Endothelial cell of hepatic sinusoid (primary cell): ENCODE results near the gene VPS13C.
"Not testable (repeated sequence)": the region's sequence is repeated elsewhere in the genome, so short reads cannot be mapped to it uniquely, and the experiment has no call there.

Experiments
- in situ Hi-C: cut with HindIII; loops from 2 replicates; pipeline ENCODE4 v1.10.0; 2017; ENCODE audit warnings: low sequenced_read_pairs

VPS13C gene

GRCh38 chr15:62050115-62050514 is 10.1 kb downstream of the VPS13C start:
- in situ Hi-C loops: no loop called here

DNA sequence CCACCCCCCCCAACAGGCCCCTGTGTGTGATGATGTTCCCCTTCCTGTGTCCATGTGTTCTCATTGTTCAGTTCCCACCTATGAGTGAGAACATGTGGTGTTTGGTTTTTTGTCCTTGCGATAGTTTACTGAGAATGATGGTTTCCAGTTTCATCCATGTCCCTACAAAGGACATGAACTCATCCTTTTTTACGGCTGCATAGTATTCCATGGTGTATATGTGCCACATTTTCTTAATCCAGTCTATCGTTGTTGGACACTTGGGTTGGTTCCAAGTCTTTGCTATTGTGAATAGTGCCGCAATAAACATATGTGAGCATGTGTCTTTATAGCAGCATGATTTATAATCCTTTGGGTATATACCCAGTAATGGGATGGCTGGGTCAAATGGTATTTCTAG is 12.0 kb downstream of the VPS13C start:
- in situ Hi-C loops: not testable (repeated sequence)

GRCh38 chr15:62047282-62047827 is 12.9 kb downstream of the VPS13C start:
- in situ Hi-C loops: no loop called here

GRCh38 chr15:62046078-62046743 is 14.0 kb downstream of the VPS13C start:
- in situ Hi-C loops: no loop called here

- in situ Hi-C loops: no loop called here
Observed at GRCh38 chr15:62035256-62035924, 24.9 kb downstream of the VPS13C start.

DNA sequence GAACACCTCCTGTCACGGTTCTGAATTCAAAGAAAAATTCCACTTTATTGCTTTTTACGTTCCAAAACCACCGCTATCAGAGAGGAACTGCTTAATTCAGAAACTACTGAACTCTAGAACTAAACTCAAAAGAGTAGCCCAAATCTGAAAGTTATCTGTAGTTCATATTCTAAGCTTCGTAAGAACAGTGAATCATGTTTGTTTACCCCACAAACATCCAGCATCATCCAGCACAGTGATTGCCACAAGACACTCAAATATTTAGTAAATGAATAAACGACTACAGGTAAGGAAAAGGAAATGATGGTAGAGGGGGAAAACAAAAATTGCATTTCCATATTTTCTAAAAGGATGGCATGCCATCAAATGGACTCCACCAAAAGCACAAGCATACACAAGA is 32.3 kb downstream of the VPS13C start:
- in situ Hi-C loops: no loop called here

- in situ Hi-C loops: no loop called here
Observed at GRCh38 chr15:62027263-62027565, 33.0 kb downstream of the VPS13C start.

DNA sequence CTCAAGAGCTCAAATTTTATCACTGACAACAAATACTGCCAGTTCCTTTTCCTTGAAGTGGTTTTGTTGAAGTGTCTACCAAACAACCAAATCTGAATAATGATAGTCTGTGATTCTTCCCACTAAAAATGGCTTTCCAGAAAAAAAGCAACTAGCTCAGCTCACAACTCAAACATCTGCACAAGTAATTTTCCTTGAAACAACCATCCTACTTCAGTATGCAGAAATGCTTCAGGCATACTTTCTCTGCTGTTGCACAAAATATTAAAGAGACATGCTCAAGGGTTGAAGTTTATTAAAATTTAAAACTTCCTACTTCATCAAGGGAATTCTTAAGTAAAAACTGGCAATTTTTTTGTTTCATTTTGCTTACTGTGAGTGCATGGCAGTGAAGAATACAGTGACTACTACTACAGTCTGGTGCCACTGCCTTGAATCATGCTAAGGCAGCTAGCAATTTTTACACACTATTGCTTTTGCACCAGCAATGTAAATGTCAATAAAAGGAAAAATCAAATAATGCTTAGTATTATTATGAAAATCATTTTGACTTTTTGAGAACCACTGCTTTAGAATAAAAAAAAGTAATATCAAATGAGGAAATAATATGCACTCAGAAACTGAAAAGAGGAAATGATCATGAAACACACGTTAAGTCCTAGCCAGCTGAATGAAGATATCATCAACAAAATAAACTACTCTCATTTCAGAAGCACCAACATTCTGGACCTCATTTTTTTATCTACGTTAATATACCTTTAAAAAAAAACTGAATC is 33.6 kb downstream of the VPS13C start:
- in situ Hi-C loops: no loop called here

- in situ Hi-C loops: no loop called here
Observed at GRCh38 chr15:62021991-62022600, 38.2 kb downstream of the VPS13C start.

DNA sequence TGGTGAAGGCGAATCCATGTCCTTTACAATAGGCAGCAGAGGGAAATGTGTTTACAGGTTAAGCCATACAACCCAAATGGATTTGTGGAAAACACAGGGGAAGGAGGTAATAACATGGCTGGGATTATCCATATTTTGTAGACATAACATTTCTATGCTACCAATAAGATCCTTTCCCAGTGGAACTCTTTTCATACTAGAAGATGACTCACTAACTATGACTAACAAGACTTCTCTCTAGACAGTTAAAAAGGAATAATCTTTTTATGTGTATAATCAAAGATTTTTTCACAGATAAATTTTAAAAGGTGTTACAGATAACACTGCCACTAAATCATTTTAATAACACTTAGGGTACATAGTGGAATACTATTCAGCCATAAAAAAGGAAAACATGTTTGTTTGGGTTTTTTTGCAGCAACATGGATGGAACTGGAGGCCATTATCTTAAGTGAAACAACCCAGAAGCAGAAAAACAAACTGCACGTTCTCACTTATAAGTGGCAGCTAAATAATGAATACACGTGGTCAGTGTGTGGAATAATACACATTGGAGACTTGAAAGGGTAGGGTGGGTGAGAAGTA is 39.6 kb downstream of the VPS13C start:
- in situ Hi-C loops: no loop called here

DNA sequence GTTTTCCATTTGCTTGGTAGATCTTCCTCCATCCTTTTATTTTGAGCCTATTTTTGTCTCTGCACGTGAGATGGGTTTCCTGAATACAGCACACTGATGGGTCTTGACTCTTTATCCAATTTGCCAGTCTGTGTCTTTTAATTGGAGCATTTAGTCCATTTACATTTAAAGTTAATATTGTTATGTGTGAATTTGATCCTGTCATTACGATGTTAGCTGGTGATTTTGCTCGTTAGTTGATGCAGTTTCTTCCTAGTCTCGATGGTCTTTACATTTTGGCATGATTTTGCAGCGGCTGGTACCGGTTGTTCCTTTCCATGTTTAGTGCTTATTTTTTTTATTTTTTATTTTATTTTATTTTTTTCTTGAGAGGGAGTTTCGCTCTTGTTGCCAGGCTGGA is 54.9 kb downstream of the VPS13C start:
- in situ Hi-C loops: not testable (repeated sequence)

DNA sequence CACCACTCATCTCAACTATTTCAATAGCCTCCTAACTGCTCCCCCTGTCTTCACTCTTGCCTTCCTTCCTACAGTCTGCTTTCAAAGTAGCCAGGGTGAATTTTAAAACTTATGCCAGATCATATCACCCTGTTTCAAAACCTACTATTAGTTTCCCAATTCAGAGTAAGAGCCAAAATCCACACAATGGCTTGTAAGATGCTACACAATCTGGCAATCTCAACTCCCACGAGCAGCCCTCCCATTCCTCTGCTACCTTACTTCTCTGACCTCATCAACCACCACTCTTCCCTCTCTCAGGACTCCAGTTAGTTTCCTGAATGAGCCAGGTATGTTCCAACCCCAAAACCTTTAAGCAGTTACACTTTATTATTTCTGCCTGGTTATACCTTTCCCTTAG is 62.5 kb downstream of the VPS13C start:
- in situ Hi-C loops: no loop called here

- in situ Hi-C loops: no loop called here
Observed at GRCh38 chr15:61996056-61996635, 64.1 kb downstream of the VPS13C start.

- in situ Hi-C loops: no loop called here
Observed at GRCh38 chr15:61994216-61994615, 66.0 kb downstream of the VPS13C start.

DNA sequence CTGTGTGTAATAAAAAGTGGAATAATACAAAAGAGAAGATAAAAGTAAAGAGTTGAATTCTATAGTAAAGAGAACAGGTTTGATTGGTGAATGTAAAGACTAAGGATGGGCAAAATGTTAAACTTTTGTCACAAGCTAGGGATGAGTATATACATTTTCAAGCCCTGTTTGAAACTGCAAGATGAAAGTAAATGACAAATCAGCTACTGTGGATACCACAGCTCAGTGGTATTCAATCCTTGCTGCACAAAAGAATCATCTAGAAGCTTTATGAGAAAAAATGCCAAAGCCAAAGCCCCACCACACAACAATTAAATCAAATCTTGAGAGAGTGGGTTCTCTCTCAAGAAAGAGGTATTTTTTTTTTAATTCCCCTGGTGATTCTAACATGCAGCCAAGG is 67.7 kb downstream of the VPS13C start:
- in situ Hi-C loops: no loop called here

DNA sequence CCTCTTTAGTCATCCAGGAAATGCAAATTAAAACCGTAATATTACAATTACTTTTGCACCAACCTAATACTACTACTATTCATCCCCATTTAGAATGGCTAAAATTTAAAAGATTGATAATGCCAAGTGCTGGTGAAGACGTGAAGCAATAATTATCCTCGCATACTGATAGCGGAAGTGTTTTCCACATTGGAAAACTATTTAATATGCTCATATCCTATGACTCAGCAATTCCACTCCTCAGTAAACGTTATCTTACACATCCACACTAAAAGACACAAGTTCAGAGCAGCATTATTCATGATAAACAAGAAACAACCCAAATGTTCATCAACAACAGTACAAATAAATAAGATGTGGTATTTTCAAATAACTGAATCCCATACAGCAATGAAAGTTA is 70.6 kb downstream of the VPS13C start:
- in situ Hi-C loops: no loop called here

- in situ Hi-C loops: no loop called here
Observed at GRCh38 chr15:61987824-61988223, 72.4 kb downstream of the VPS13C start.

DNA sequence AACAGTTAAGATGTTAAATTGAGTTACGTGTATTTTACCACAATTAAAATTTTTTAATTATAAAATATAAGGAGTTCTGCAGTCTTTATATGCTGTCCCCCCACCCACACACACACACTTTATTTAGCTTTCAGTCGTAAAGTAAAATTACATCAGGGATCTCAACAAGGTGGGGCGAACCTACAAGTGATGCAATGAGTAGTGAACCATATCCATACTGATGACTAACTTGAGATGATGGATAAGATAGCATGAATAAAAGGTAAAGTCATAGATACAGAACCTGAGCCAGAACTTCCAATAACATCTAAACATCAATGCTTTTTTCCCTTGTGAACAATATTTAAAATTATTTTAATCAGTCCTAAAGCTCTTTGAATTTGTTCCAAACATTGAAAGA is 77.2 kb downstream of the VPS13C start:
- in situ Hi-C loops: no loop called here

DNA sequence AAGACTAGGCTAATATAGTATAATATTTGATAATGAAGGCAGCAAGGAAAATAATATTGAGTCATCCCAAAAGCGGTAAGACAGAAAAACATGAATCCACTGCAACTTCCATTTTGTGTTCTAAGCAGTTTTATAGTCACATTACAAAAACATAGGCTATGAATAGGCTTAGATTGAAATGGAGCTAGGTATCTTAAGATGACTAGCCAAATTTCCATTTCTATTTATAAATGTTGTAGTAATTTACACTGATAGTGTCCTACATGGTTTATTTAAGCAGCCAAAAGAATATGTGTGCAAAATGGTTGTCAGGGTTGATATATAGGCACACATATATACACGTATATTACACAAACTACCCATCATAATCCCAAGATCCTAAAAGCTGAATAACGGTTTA is 82.0 kb downstream of the VPS13C start:
- in situ Hi-C loops: loop anchor here (5.0 kb wide), 1 partner anchor 41 kb away; no protein-coding TSS in a partner anchor

GRCh38 chr15:61974759-61975158 is 85.5 kb downstream of the VPS13C start:
- in situ Hi-C loops: loop anchor here (5.0 kb wide), 1 partner anchor 37 kb away; no protein-coding TSS in a partner anchor

DNA sequence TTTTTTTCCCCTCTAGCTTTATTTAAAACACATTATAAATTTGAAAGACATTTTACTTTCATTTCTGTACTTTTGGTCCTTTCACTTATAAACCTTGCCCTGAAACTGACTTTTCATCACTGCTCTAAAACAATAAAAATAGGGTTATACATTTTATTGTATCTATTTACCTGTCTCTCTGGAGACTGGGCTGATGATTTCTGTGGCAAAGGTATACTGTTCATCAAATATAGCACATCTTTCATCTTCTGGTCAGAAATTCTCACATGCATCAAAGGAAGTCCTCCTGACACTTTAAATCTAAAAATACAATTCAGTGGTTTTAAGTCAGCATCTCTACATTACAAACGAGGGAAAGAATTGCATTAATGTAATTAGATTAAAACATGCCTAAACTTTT is 86.1 kb downstream of the VPS13C start:
- in situ Hi-C loops: no loop called here
